ENCODE data around the gene MIF4GD.
"Not testable (repeated sequence)": the region's sequence is repeated elsewhere in the genome, so short reads cannot be mapped to it uniquely, and the experiment has no call there.

The MIF4GD gene, protein sequence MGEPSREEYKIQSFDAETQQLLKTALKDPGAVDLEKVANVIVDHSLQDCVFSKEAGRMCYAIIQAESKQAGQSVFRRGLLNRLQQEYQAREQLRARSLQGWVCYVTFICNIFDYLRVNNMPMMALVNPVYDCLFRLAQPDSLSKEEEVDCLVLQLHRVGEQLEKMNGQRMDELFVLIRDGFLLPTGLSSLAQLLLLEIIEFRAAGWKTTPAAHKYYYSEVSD

GRCh38 chr17:75270966-75271232, at the start of gene MIF4GD:
MIF4GD (minus strand) TSS chr17:75271231; CDS start chr17:75270195, 1,036 bp downstream.
- DNase-seq: no peak

GRCh38 chr17:75319904-75320691, 49.1 kb upstream of the MIF4GD start:
- DNase-seq: no peak

DNA sequence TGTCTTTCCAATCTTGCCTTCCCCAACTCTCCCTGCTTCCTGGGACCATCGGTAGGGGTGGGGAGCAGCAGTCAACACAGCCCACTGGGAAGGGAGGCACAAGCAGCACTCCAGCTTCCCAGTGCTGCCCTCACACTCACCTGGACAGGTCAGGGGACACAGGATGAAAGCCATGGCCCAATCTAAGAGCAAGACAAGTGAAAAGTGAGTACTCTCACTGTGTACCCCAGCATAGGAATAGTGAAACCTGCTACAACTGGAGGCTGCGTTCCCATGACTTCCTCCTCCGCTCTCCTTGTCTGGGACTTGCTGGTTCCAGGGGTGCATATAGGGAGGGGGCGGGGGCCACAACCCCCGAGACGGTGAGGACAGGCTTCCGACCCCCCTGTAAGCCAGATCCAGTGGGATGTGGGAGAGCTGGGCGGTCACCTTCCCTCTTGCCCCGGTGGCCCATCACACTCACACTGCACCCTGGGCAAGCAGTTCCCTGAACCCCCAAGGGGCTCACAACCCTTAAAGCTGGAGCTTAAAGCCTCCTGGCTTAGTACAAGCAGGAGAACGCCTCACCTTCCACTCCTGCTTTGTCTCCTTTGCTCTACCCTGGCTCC, 47.7 kb upstream of the MIF4GD start:
- no peak for DNase-seq

- no peak for DNase-seq
Observed at GRCh38 chr17:75318211-75318610, 47.2 kb upstream of the MIF4GD start.

DNA sequence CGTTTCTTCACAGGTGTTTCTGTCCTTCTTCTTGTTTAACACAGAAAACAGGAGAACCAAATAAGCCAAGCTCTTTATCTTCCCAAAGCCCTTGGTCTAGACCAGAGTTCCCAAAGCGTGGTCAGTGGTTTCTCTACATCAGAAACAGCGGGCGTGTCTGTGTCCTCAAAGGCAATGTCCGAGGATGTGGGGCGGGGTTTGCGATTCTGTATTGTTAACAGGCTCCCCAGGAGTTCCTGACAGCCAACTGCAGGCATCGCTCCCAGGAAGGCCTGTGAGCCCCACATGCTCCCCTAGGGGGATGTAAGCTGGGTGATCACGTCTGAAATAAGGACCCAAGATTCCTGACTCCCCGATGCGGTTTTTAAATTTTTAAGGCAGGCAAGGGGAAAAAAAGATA, 46.6 kb upstream of the MIF4GD start:
- DNase-seq: no peak

- no peak for DNase-seq
Observed at GRCh38 chr17:75316253-75316652, 45.2 kb upstream of the MIF4GD start.

DNA sequence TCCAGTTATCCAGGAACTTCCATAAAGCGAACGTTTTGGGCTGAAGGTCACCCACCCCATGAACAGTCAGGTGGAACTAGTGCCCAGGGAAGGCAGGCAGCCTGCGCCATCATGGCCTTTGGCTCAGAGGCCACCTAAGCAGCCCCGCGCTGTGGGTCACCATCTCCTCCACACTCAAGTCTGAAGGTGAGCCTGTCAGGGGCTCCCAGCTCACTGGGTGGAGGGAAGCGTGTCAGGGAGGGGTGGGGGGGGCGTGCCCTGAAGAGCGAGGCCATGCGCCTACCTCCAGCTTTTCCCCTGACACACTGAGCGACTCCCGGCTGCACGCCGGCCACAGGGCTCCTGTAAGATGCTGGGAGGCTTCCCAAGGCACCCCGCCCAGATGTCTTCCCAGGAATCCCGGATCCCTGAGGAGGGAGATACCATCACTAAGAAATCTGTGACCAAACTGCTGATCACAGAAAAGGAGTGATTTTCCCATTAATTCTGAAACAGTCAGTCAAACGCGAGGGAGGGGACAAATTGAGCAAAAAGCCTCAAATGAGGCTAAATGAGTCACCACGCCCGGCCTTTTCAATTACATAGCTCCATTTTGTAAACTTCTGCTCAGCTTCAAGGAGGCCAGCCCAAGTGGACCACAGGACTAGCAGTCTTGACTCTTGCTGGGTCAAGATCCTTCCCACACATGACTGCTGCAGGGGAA, 44.7 kb upstream of the MIF4GD start:
- DNase-seq: no peak

DNA sequence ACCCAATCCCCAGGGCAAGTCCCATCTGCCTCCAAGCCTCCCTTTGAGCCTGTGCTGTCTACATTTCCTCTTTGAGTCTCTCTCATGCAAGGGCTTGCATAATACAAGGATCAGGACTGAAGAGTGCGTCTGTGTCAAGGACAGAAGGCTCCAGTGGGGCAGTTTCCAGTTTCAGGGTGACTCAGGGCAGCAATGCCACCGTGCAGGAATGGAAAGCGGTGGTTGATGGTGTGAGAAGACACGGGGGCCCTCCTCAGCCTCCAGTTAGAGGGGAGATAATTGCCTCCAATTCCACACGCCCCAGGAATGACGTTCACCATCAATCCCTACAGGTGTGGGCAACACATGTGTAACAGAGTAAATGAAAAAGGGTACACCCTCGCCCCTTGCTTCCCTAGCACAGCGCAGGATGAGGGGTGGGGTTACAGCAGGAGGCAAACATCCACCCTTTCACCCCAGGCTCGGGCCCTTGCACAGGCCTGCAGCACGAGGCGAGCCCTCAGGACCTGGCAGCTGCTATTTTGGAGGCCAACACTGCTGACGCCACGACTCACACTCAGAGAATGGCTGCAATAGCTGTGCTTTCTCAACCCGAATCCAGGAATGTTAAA, 43.0 kb upstream of the MIF4GD start:
- DNase-seq: peak; percentile 86

DNA sequence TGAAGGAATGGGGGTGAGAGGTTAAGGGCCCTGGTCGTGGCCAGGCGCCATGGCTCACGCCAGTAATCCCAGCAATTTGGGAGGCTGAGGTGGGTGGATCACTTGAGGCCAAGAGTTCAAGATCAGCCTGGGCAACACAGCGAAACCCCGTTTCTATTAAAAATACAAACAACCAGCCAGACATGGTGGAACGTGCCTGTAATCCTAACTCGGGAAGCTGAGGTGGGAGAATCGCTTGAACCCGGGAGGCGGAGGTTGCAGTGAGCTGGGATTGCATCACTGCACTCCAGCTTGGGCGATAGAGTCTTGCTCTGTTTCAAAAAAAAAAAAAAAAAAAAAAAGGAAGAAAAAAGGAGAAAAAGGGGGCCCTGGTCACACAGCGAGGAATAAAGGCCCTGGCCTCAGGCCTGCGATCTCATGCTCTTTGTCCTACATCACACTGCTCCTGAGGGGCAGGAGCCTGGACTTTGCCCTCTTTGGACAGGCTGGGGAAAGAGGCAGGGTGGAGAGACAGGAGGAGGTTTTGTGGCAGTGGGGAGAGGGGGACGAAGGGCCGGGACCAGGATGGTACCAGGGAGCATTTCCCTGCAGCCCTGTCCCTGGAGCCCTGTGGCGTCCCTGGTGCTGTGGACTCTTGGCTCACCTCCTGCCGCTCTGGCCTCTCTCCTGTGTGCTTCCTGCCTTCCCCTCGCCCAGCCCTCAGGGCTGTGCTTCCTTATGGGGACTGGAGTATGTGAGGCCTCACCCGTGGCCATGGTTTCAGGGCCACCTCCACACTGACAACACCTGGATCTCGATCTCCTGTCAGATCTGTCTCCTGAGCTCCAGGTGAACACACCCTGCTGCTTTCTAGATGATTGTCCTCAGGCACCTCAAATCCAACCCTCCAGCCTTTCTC, 38.0 kb upstream of the MIF4GD start:
- DNase-seq: no peak

DNA sequence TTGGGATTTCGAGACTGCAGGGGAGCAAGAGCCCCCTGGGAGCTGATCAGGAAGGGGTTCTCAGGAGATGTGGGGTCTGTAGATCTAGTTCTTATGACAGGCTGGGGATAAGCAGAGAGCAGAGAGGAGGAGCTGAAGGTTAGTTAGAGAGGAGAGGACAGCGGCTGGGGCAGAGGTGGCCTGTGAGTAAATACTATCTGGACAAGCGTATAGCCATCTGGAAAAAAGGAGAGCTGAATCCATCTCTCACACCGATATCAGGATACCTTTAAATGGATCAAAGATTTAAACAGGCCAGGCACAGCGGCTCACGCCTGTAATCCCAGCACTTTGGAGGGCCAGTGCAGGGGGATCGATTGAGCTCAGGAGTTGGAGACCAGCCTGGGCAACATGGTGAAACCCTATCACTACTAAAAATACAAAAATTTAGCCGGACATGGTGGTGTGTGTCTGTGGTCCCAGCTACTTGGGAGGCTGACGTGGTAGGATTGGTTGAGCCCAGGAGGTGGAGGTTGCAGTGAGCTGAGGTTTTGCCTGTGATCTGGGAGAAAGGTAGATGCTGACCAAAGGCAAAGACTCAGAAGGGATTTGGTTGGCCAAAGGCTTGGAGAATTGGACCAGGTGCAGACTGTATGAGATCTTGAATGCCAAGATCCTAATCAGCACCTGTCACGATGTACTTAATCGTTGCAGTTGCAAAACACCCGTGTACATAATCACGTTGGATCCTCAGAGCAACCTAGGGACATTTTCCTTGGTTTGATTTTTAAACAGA, 37.1 kb upstream of the MIF4GD start:
- no peak for DNase-seq

DNA sequence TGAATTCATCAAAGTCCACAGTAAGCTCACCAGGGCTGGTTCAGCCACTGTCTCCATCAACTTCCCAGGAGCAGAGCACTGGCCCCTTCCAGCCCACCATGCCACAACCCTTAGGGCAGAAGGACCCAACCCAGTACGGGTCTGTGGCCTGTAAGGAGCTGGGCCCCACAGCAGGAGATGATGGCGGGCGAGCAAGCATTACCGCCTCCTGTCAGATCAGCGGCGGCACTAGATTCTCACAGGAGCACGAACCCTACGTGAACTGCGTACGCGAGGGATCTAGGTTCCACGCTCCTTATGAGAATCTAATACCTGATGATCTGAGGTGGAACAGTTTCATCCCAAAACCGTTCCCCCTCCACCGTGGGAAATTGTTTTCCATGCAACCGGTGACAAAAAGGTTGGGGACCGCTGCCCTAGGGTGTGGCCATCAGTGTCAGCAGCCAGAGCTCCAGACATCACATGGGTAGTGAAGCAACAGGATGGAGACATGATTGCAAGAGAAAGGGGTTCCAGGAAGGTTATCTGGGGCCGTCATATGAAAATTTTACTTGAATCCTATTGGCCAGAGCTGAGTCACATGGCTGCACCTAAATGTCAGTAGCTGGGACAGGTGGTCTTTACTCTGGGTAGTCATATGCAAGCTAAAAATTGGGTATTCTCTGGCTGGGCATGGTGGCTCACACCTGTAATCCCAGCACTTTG, 30.6 kb upstream of the MIF4GD start:
- DNase-seq: no peak

DNA sequence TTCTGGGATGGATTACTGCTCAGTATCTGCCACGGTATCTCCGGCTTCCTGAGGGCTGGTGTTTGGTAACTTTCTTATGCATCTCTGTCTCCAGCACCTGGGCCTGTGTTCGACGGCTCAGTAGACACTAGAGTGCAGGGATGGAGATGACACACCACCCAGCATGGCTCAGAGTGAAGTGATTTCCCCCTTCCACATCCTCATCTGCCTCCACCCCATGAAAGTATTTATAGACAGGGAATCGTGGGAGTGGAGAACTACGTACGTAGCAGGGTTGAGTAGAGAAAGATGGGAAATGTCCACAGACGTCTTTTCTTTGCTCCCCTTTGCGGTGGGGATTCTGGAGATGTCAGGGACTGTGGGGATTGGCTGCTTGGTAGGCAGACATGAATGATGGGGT, 30.0 kb upstream of the MIF4GD start:
- no peak for DNase-seq

GRCh38 chr17:75300280-75300679, 29.2 kb upstream of the MIF4GD start:
- DNase-seq: no peak

- peak; percentile 75 for DNase-seq
Observed at GRCh38 chr17:75295201-75296158, 24.4 kb upstream of the MIF4GD start.

GRCh38 chr17:75292810-75293448, 21.9 kb upstream of the MIF4GD start:
- DNase-seq: not testable (repeated sequence)

GRCh38 chr17:75289832-75290337, 18.9 kb upstream of the MIF4GD start:
- DNase-seq: peak; percentile 73

DNA sequence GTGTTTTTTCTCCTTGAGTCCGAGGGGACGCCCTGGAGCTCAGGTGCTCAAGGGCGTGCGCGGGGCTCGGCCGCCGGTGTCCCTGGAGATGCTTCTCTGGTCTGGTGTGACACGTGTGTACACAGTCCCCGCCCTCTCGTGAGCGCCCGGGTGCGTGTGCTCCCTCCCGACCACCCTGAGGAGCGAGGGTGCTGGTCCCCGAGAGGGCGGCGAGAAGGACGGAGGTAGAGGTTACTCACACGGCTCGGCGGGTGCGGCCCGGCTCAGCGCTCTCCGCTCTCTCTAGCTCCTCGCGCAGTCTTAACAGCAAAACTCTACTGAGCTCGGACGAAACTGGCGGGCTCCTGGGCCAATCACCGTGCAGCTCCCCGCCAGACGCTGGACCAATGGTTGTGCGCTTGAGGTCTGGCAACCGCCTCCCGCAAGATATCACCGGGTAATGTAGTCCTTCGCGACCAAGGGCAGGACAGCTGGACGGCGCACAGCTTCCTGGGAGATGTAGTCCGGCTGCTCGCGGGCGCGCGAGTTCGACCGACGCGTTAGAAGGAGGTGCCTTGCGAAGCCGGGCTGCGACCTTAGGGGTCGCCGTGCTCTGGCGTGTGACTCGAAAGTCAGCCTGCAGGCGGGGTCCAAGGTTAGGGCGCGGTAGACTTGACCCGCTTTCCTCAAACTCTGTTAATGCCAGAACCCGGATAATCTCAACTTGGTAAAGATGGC, 18.2 kb upstream of the MIF4GD start, which contains the start of gene SLC25A19:
SLC25A19 (minus strand) TSS at position 319 of the 717 bp plus-strand sequence. CDS start 2,669 bp downstream, outside the sequence.
- peak; percentile 94 for DNase-seq

GRCh38 chr17:75288770-75289114, 17.7 kb upstream of the MIF4GD start:
- DNase-seq: no peak
